HG03103 (cell line): ENCODE data around the gene CXCL10.
"Not testable (repeated sequence)": the region's sequence is repeated elsewhere in the genome, so short reads cannot be mapped to it uniquely, and the experiment has no call there.

Experiments
- ATAC-seq: cut with Tn5 transposase; IDR thresholded peaks from one replicate; pipeline ENCODE4 v1.9.1; 2021; ENCODE audit warnings: low read depth; ENCODE audit not compliant: unreplicated experiment

CXCL10 gene

DNA sequence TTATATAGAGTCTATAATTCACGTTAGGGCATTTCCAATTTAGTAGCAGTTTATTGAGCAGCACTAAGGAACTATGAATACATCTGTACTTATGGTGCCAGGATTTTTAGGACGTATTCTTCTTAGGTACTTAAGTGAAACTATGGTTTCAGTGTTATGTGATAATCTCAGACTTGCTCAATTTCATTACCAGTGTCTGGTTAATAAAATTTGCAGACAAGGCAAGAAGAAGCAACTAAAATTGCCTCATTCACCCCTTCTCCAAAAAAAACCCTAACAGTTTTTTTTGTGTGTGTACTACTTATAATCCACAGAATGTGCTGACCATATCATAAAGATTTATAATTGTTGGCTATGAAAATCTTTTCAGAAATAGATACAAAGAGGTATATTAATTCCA lies 6.0 kb upstream of the CXCL10 start:
- no peak for ATAC-seq

- no peak for ATAC-seq
Measured at GRCh38 chr4:76028350-76028765, 5.1 kb upstream of the CXCL10 start.

GRCh38 chr4:76024065-76024464 lies 768 bp upstream of the CXCL10 start:
- ATAC-seq, result no peak

- ATAC-seq, result no peak
Measured at GRCh38 chr4:76022677-76023076, 620 bp downstream of the CXCL10 start.

GRCh38 chr4:76022031-76022430 lies 1.3 kb downstream of the CXCL10 start:
- ATAC-seq, result no peak

- ATAC-seq, result no peak
Measured at GRCh38 chr4:76017056-76017686, 6.1 kb downstream of the CXCL10 start.

- ATAC-seq, result peak; percentile 64
Measured at GRCh38 chr4:76016393-76016792, 6.9 kb downstream of the CXCL10 start.

- ATAC-seq, result no peak
Measured at GRCh38 chr4:76013540-76013939, 9.8 kb downstream of the CXCL10 start.

DNA sequence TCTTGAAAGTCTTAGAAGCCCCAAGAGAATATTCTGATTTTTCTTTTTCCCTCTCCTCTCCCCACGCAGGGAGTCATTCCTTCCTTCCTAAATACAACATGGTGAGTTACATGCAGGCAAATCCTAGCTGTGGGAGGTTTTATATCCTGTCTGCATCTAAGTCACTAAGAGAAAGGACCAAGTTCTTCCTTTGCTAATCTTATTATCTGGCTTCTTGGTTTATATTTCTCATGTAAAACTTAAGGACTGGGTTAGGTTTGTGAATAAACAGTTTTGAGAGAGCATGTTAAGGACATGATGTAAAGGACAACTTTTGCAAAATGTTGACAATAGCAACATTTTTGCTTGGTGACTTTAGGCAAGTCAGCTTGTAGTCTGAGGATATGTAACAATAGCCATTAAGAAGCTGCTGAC lies 10.9 kb downstream of the CXCL10 start:
- no peak for ATAC-seq

- peak; percentile 66 for ATAC-seq
Measured at GRCh38 chr4:76011700-76012387, 11.5 kb downstream of the CXCL10 start.

- ATAC-seq, result no peak
Measured at GRCh38 chr4:76011018-76011670, 12.2 kb downstream of the CXCL10 start.

- ATAC-seq, result no peak
Measured at GRCh38 chr4:76010576-76010975, 12.7 kb downstream of the CXCL10 start.

DNA sequence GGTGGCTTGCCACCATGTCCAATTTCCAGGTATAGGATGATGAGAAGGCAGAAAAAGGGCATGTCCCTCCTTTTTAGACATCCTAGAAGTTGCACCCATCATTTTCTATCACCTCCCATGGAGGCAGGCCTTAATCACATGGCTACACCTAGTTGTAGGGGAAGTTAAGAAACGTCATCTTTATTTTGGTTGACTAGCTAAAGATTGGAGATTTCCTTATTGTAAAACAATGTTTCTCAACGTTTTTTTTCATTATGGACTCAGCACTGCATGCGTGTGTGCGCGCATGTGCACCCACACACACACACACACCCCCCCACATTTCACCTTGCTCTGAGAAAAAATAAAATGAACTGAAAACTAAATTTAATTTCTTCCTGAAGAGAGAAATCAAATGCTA lies 14.0 kb downstream of the CXCL10 start:
- no peak for ATAC-seq

DNA sequence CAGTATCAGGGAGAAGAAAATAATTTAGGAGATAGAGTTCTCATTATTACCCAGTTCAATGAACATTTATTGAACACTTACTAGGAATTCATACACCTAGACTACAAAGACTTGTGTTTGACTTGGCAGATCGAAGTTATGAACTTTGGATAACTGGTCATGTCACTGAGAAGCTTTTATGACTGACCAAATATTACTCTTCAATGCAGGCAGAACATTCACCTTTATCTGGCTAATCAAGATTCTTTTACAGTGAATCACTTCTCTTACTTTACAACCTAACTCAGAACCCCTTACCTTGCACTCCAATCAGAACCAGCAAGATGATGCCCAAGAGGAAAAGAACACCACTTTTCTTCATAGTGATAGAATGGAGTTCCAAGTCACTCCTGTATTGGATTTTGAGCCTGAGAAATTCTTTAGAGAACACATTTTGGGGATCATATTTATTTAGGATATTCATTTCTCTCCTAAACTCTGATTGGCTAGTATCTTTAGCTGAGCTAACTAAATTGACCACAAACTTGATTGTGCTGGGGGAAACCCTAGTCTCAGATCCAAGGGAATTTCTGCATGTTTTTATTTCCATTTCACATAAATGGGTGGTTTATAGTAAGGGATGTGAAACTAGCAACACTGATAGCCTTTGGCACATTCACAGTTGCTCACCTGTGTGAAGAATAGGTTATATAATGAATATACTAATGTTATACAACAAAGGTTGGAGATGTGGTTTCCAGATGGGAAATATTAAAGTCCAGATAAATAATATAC lies 16.0 kb downstream of the CXCL10 start, which contains the start of gene CXCL9:
TSS of gene CXCL9 (minus strand) at position 421 of the 774 bp plus-strand sequence. CDS start at position 361, 60 bp downstream.
- ATAC-seq, result no peak

- ATAC-seq, result no peak
Measured at GRCh38 chr4:76003620-76004019, 19.7 kb downstream of the CXCL10 start.

DNA sequence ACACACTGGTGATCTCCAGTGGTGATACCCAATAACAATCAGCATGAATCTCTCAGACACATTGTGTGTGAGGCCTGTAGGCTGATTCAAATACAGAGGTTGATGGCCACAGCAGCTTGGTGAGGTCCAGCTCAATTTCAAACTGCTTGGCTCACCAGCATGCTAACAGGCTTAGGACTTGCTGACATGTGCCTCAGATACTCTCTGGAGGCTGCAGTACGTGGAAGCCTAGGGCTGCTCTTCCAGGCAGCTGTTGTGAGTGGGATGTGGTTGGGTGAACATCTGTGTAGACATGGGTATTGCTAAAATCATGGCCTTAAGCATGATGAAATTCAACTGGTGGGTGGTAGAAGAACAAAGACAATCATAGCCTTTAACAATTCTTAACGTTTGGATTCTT lies 20.3 kb downstream of the CXCL10 start:
- no peak for ATAC-seq

GRCh38 chr4:76002176-76002575 lies 21.1 kb downstream of the CXCL10 start:
- ATAC-seq, result no peak

- no peak for ATAC-seq
Measured at GRCh38 chr4:76001700-76002099, 21.6 kb downstream of the CXCL10 start.

DNA sequence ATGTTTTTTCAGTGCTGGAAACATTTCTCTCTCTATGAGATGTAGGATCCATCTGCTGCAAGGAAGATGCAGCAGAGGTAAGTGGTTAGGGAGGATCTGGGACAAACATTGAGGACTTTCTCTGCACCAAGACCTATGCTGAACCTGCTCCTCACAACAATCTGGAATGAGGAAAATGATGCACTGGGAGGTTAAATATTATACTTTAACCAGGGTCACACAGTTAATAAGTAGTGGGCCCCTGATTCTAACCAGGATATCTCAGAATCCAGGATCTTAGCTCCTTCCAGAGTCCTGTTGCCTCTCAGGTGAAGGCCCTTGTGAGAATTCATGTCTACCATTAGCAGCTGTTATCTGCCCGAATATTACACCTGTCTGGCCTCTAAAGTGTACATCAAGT lies 23.0 kb downstream of the CXCL10 start:
- no peak for ATAC-seq

DNA sequence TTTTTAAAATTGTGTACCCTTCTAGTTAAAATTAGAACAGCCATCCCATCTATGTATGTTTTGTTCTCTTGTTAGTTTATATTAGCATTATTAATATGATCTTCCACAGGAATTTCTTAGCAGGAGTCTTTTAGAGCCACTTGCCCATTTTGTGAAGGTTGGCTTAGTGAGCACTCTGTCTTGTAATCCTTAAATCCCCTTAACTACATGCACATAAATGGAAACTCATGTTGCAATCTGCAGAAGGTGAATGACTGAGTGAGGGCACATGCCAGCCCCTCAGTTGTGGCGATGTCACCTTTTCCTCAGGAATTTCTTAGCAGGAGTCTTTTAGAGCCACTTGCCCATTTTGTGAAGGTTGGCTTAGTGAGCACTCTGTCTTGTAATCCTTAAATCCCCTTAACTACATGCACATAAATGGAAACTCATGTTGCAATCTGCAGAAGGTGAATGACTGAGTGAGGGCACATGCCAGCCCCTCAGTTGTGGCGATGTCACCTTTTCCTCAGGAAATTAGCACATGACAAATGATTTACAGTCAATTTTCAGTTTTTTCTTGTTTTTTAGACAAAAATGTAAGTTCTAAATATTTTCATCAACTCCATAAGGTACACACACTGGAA lies 24.7 kb downstream of the CXCL10 start:
- ATAC-seq, result not testable (repeated sequence)

DNA sequence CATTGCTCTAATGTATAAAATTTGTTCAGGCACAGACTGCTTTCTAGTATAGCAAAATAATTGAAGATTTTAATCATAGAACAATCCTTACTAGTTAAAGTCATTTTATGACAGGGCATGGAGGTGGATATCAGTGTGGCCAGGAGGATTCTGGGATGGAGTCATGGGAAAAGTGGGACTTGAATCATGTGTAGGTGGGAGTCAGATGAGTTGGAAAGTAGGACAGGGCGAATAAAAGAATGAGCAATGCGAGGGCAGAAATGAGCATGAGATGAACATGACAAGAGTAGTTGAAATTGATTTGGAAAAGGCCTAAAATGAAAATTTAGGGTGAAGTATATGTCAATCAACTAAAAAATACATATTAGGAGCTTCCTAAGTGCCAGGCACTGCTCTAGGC lies 25.4 kb downstream of the CXCL10 start:
- no peak for ATAC-seq
